Activated CD4-positive, alpha-beta T cell treated with anti-CD3 and anti-CD28 coated beads for 36 hours (primary cell): ENCODE results near the gene PBX4. TPM values are rescaled to one million over a fixed set of nuclear protein-coding genes. Genes with fewer than 3 reads are reported as not detected.

Experiments
- ATAC-seq: fragments of 200-7000 bp; cut with Tn5 transposase; one replicate; pipeline ENCODE4 v1.10.0; 2021; ENCODE audit warnings: mild to moderate bottlenecking, moderate library complexity
- CTCF ChIA-PET: fragments of 350-600 bp; sonication (Branson Sonifier 250); formaldehyde crosslinking; loops from one replicate; lab custom pipeline; 2021; ENCODE audit warnings: antibody characterized with exemption; lab: Charles Lee
- POLR2A ChIA-PET: fragments of 350-600 bp; sonication (Branson Sonifier 250); formaldehyde crosslinking; loops from one replicate; lab custom pipeline; 2021; ENCODE audit warnings: antibody characterized with exemption, inconsistent platforms; lab: Charles Lee
- DNase-seq: peaks from one replicate; pipeline ENCODE4 v3.0.0-alpha.2; 2020
- H3K27ac Mint-ChIP-seq: one replicate; pipeline ENCODE4 v1.8.0; 2021; ENCODE audit warnings: mixed read lengths
- H3K27me3 Mint-ChIP-seq: one replicate; pipeline ENCODE4 v1.8.0; 2021; ENCODE audit warnings: mixed read lengths
- H3K36me3 Mint-ChIP-seq: one replicate; pipeline ENCODE4 v1.8.0; 2021; ENCODE audit warnings: low read depth, mixed read lengths
- H3K4me1 Mint-ChIP-seq: one replicate; pipeline ENCODE4 v1.8.0; 2021; ENCODE audit warnings: mixed read lengths
- H3K4me3 Mint-ChIP-seq: one replicate; pipeline ENCODE4 v1.8.0; 2021; ENCODE audit warnings: mild to moderate bottlenecking, moderate library complexity, mixed read lengths
- H3K9me3 Mint-ChIP-seq: one replicate; pipeline ENCODE4 v1.8.0; 2021; ENCODE audit warnings: low read depth, mixed read lengths
- intact Hi-C, 2 experiments: fragments of 100-400 bp; cut with DNase I in 1 of 2; cut with micrococcal nuclease in 1 of 2; formaldehyde crosslinking; loops; one replicate each; pipeline versions ENCODE4 v1.14.2 to v1.15.1; 2022 to 2024; cut with DNase I, micrococcal nuclease
- total RNA-seq, 2 experiments: library from RNA; stranded (reverse); gene quantifications; one replicate each; pipeline ENCODE4 v1.2.3, GENCODE V29; 2021

Gene PBX4
- total RNA-seq, 2 experiments from 2014 or later = 19.4 to 21.2 TPM

DNA sequence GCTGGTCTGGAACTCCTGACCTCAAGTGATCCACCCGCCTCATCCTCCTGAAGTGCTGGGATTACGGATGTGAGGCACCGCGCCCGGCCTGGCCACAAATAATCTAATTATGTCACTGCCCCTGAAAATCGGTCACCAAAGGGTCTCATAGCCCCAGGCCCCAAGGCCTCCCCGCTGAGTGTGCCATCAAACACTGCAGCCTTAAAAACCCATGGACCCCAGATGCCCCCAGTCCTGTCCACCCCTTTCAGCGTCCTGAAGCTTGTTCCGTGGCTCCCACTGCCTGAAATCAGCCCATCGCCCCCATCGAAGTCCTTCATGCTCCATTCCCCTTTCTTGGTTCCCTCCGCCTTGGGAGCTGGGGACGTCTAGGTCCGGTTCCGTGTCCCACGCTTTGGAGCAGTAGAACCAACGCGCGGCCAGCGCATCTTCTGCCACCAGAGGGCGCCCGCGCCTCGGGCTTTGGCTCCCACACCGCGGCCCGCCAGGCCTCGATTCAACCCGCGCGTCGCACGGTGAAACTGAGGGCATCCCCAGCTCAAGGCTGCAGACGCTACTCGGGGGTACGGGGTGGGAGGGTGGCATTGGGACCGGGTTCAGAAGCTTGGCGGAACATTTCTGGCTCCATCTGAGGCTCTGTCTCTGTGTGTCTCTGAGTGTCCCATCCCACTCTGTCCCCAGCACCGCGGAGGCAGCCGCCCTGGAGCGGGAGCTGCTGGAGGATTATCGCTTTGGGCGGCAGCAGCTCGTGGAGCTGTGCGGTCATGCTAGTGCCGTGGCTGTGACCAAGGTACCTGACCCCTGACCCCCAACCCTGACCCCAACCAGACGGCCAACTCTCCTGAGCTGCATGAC, 86.3 kb downstream of the PBX4 start:
- Mint-ChIP-seq H3K4me3 (no peak overlapping the region), H3K27ac (no peak overlapping the region), H3K27me3 (no peaks in the 10 kb centered on the region), H3K36me3 (peaks cover 9% of the 10 kb centered on the region), H3K4me1 (peaks cover 10% of the 10 kb centered on the region), H3K9me3 (no peaks in the 10 kb centered on the region)
- DNase-seq = peak; percentile 92
- intact Hi-C loops = loop anchor here (1.0 to 5.0 kb wide), 6 partner anchors 22 to 427 kb away; partner anchors contain the start of genes GMIP (in 1 of the 2) and ZNF14 (in 1 of the 2)
- peak; percentile 87 for ATAC-seq
- ChIA-PET POLR2A (interaction anchor here (0.7 to 1.0 kb wide), 3 partner anchors 9 to 112 kb away, joined by 3 read pairs; partner anchors contain the start of gene NDUFA13), CTCF (interaction anchor here (0.6 to 4.6 kb wide), 34 partner anchors 9 to 475 kb away, joined by 3 to 48 read pairs (median 3); partner anchors contain the start of genes GMIP, NDUFA13 and TSSK6)

- CTCF ChIA-PET = interaction anchor here (0.6 to 4.6 kb wide), 8 partner anchors 9 to 477 kb away, joined by 3 to 48 read pairs (median 4); partner anchors contain the start of gene GMIP
- Mint-ChIP-seq H3K4me3 (no peak overlapping the region), H3K9me3 (no peaks in the 10 kb centered on the region), H3K36me3 (peaks cover 12% of the 10 kb centered on the region), H3K4me1 (peaks cover 8% of the 10 kb centered on the region), H3K27me3 (no peaks in the 10 kb centered on the region), H3K27ac (no peak overlapping the region)
- POLR2A ChIA-PET = interaction anchor here (0.6 kb wide), 2 partner anchors 10 to 335 kb away, joined by 3 to 4 read pairs; partner anchors contain the start of gene ZNF253
- intact Hi-C loops = loop anchor here in 1 of 2 experiments (5.0 kb wide), 1 partner anchor 201 kb away; the partner anchor contains the start of gene ZNF14
- ATAC-seq (no peak), DNase-seq (no peak)
Measured at GRCh38 chr19:19530889-19531288, 87.6 kb downstream of the PBX4 start.

GRCh38 chr19:19530423-19530804, 88.1 kb downstream of the PBX4 start:
- Mint-ChIP-seq H3K4me1 (peaks cover 8% of the 10 kb centered on the region), H3K36me3 (peaks cover 12% of the 10 kb centered on the region), H3K4me3 (no peak overlapping the region), H3K9me3 (no peaks in the 10 kb centered on the region), H3K27me3 (no peaks in the 10 kb centered on the region), H3K27ac (no peak overlapping the region)
- CTCF ChIA-PET = interaction anchor here (0.9 to 4.6 kb wide), 3 partner anchors 8 to 114 kb away, joined by 3 to 48 read pairs (median 30); partner anchors contain the start of gene GMIP
- DNase-seq = no peak
- POLR2A ChIA-PET = no interaction called here
- ATAC-seq = no peak
- intact Hi-C loops = loop anchor here in 1 of 2 experiments (5.0 kb wide), 1 partner anchor 202 kb away; the partner anchor contains the start of gene ZNF14

DNA sequence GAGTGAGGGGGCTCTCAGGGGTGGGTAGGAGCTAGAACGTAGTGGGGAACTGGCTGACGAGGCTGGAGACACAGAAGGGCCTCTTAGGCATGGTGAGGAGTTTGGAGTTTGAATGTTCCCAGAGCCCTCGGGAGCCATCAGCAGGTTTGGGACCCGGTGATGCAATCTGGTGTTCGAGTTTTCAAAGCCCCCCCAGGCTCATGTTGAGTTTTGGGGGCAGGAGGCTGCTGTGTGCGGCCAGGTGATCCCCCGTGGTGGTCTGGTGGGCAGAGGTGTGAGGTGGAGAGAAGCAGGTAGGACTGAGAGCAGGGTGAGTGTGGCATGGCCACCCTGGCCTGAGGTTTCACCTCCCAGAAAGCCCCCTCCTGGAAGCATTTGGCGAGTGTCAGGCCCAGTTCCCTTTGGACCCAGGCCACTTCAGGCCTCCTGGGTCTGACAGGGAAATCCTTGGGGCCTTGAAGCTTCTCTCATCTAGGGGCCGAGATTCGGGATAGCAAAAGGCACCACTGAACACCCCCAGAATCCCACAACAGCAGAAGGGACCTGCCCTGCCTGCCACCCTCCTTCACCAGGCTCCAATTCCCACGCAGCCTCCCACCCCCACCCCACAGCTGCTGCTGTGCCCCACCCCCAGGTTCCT, 88.6 kb downstream of the PBX4 start:
- H3K27me3 Mint-ChIP-seq = no peaks in the 10 kb centered on the region

GRCh38 chr19:19528721-19529490, 89.6 kb downstream of the PBX4 start, which contains the start of gene YJEFN3:
Gene YJEFN3 (plus strand): TSS chr19:19528911. CDS start chr19:19528933, 22 bp downstream.
- POLR2A ChIA-PET = interaction anchor here (2.2 kb wide), 1 partner anchor 13 kb away, joined by 7 read pairs; the partner anchor contains the start of genes NDUFA13 and TSSK6
- intact Hi-C loops = no loop called here
- Mint-ChIP-seq H3K4me1 (peaks cover 10% of the 10 kb centered on the region), H3K9me3 (no peaks in the 10 kb centered on the region), H3K36me3 (peaks cover 17% of the 10 kb centered on the region), H3K27ac (no peak within 1 kb of the TSS), H3K4me3 (no peak within 1 kb of the TSS), H3K27me3 (no peaks in the 10 kb centered on the region)
- ATAC-seq = no peak
- CTCF ChIA-PET = interaction anchor here (0.5 to 0.6 kb wide), 2 partner anchors 22 to 24 kb away, joined by 3 read pairs; no protein-coding TSS in a partner anchor
- no peak for DNase-seq

More for the DNA sequence above, 88.6 kb downstream of the PBX4 start:
- no peak for ATAC-seq
- peaks cover 12% of the 10 kb centered on the region for H3K36me3 Mint-ChIP-seq
- intact Hi-C loops = loop anchor here in 1 of 2 experiments (5.0 kb wide), 1 partner anchor 202 kb away; the partner anchor contains the start of gene ZNF14
- H3K4me1 Mint-ChIP-seq = peaks cover 8% of the 10 kb centered on the region
- POLR2A ChIA-PET = no interaction called here
- H3K27ac Mint-ChIP-seq = no peak overlapping the region
- H3K9me3 Mint-ChIP-seq = no peaks in the 10 kb centered on the region
- no peak for DNase-seq
- no peak overlapping the region for H3K4me3 Mint-ChIP-seq
- CTCF ChIA-PET = interaction anchor here (0.9 to 4.6 kb wide), 3 partner anchors 8 to 115 kb away, joined by 3 to 48 read pairs (median 30); partner anchors contain the start of gene GMIP

DNA sequence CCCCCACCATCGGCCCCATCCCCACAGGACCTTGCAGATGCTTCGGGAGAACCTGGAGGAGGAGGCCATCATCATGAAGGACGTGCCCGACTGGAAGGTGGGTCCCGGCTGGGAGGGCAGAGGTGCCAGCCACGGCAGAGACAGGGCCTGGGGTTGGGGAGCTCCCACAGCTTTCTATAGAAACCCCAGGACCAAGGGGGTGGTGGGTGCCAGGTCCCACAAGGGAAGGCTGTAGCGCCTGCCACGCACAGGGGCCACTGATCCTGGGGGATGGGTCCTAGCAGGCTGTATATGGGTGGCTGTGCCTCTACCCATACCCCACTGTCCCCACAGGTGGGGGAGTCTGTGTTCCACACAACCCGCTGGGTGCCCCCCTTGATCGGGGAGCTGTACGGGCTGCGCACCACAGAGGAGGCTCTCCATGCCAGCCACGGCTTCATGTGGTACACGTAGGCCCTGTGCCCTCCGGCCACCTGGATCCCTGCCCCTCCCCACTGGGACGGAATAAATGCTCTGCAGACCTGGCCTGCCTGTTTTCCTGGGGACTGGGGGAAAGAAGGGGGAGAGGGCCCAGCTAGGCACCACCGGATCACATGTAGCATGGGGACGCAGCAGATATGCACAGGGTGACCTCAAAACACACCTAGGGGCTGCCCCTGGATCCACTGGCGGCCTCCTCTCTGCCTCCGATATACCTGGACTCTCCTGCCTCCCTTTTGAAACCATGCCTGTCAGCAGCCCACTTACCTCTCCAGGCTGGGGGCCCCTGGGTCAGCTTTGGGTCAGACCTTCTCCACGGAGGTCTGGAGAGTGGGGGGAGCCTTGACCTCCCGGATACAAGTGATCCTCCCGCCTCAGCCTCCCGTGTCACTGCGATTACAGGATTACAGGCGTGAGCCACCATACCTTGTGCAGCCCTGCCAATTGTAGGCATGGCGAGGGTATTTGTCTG, 90.5 kb downstream of the PBX4 start:
- Mint-ChIP-seq H3K27ac (no peak overlapping the region), H3K4me1 (peaks cover 10% of the 10 kb centered on the region)
- POLR2A ChIA-PET = interaction anchor here (2.2 kb wide), 1 partner anchor 12 kb away, joined by 7 read pairs; the partner anchor contains the start of genes NDUFA13 and TSSK6

GRCh38 chr19:19527371-19527656, 91.2 kb downstream of the PBX4 start:
- Mint-ChIP-seq H3K36me3 (peaks cover 19% of the 10 kb centered on the region), H3K27me3 (no peaks in the 10 kb centered on the region), H3K4me1 (peaks cover 12% of the 10 kb centered on the region), H3K9me3 (no peaks in the 10 kb centered on the region), H3K27ac (no peak overlapping the region), H3K4me3 (no peak overlapping the region)
- intact Hi-C loops = no loop called here
- ChIA-PET CTCF (no interaction called here), POLR2A (interaction anchor here (2.2 kb wide), 1 partner anchor 11 kb away, joined by 7 read pairs; the partner anchor contains the start of genes NDUFA13 and TSSK6)
- ATAC-seq (no peak), DNase-seq (no peak)

More for the DNA sequence above, 90.5 kb downstream of the PBX4 start:
- CTCF ChIA-PET = no interaction called here
- Mint-ChIP-seq H3K4me3 (no peak overlapping the region), H3K36me3 (peaks cover 19% of the 10 kb centered on the region), H3K27me3 (no peaks in the 10 kb centered on the region), H3K9me3 (no peaks in the 10 kb centered on the region)
- intact Hi-C loops = no loop called here
- ATAC-seq (no peak), DNase-seq (no peak)

DNA sequence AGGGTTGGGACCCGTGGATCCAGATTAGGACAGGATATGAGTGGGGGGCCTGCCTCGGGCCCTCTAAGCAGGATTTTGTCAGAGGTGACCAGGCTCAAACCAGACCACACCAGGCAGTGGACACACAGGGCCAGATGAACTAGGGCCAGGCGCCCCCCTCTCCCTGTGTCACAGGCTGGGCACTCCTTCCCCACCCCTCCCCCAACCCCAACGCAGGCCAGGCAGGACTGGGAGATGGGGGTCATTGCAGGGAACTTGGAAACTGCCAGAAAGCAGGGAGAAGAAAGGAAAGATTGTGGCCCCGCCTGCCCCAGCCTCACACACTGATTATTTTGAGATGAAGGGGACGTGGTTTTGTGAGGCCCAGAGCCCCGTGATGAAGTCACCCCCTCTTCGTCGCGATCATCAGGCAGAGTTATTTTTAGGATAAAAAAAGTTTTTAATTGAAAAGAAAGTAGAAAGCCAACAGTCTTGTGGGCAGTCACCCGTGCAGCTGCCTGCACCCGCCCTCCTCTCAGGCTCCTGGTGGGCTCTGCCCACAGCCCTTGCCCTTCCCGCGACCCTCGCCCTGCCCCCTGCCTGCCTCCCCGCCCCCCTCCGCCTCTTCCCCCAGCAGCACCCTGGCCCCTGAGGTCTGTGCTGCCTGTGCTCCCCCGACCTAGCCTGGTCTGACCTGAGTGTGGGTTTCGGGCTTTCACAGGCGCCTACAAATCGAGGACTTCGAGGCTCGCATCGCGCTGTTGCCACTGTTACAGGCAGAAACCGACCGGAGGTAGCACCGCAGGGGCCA, 91.7 kb downstream of the PBX4 start:
- Mint-ChIP-seq H3K36me3 (peaks cover 15% of the 10 kb centered on the region), H3K27ac (no peak overlapping the region), H3K4me1 (peaks cover 8% of the 10 kb centered on the region), H3K4me3 (no peak overlapping the region), H3K9me3 (no peaks in the 10 kb centered on the region), H3K27me3 (no peaks in the 10 kb centered on the region)
- DNase-seq (no peak), ATAC-seq (no peak)
- intact Hi-C loops = no loop called here
- ChIA-PET POLR2A (interaction anchor here (2.2 kb wide), 1 partner anchor 11 kb away, joined by 7 read pairs; the partner anchor contains the start of genes NDUFA13 and TSSK6), CTCF (no interaction called here)

GRCh38 chr19:19525611-19526380, 92.7 kb downstream of the PBX4 start:
- ChIA-PET CTCF (no interaction called here), POLR2A (no interaction called here)
- ATAC-seq (no peak), DNase-seq (no peak)
- H3K4me3 Mint-ChIP-seq = no peak overlapping the region
- H3K36me3 Mint-ChIP-seq = peaks cover 19% of the 10 kb centered on the region
- peaks cover 12% of the 10 kb centered on the region for H3K4me1 Mint-ChIP-seq
- intact Hi-C loops = no loop called here
- no peaks in the 10 kb centered on the region for H3K9me3 Mint-ChIP-seq
- no peaks in the 10 kb centered on the region for H3K27me3 Mint-ChIP-seq
- H3K27ac Mint-ChIP-seq = no peak overlapping the region
